Gastroesophageal sphincter (tissue), 3 donors: ENCODE measurements around the gene DIAPH3.

Experiments
- CTCF ChIP-seq, 4 experiments: fragments of 200-600 bp in 2 of 4; fragments of 450-650 bp in 2 of 4; sonication (generic) in 1 of 4; IDR thresholded peaks; one replicate each; pipeline ENCODE4 v1.5.1; 2017 to 2019; ENCODE audit warnings: antibody characterized with exemption in 4 of 4, mild to moderate bottlenecking in 2 of 4, moderate library complexity in 2 of 4
- EP300 ChIP-seq: sonication (generic); formaldehyde crosslinking; IDR thresholded peaks from one replicate; pipeline ENCODE4 v1.6.1; 2017; ENCODE audit warnings: antibody characterized with exemption, mild to moderate bottlenecking
- POLR2A ChIP-seq, 2 donors: fragments of 450-650 bp; IDR thresholded peaks; one replicate each; pipeline ENCODE4 v1.6.1; 2017; ENCODE audit warnings: antibody characterized with exemption in 2 of 2, mild to moderate bottlenecking in 2 of 2, moderate library complexity in 1 of 2
- POLR2AphosphoS5 ChIP-seq: sonication (generic); formaldehyde crosslinking; IDR thresholded peaks from one replicate; pipeline ENCODE4 v1.6.1; 2017; ENCODE audit warnings: antibody characterized with exemption

GRCh38 chr13:60143775-60144174, 20.0 kb downstream of the DIAPH3 start:
- TF ChIP-seq POLR2A (IDR thresholded peaks at IDR 0.05) = no peak
- TF ChIP-seq CTCF (IDR thresholded peaks at IDR 0.05) = no peak
- no peak for TF ChIP-seq POLR2AphosphoS5
- no peak for TF ChIP-seq EP300
